SK-N-MC (cell line): ENCODE measurements around the gene GRIP1.

Source experiments
- EZH2 ChIP-seq: fragments of 200-600 bp; sonication (generic); IDR thresholded peaks from one replicate; pipeline ENCODE4 v1.6.1; 2017; ENCODE audit warnings: antibody characterized with exemption
- POLR2AphosphoS5 ChIP-seq: IDR thresholded peaks from 2 replicates; pipeline ENCODE4 v1.6.1; 2012; ENCODE audit warnings: mild to moderate bottlenecking, low read depth, low read length, borderline replicate concordance

- no peak for TF ChIP-seq POLR2AphosphoS5
- TF ChIP-seq EZH2, result no peak
Observed at GRCh38 chr12:66692986-66693385, 14.1 kb upstream of the GRIP1 start.
